GM21360 (cell line): Measurements from ENCODE around the gene XPO4.
"Not testable (repeated sequence)": the region's sequence is repeated elsewhere in the genome, so short reads cannot be mapped to it uniquely, and the experiment has no call there.

ENCODE experiments used
- ATAC-seq: cut with Tn5 transposase; IDR thresholded peaks from one replicate; pipeline ENCODE4 v1.9.1; 2021; ENCODE audit warnings: mild to moderate bottlenecking, moderate library complexity; ENCODE audit not compliant: unreplicated experiment

XPO4 gene

GRCh38 chr13:20891768-20892167, 10.8 kb downstream of the XPO4 start:
- ATAC-seq, result no peak

- ATAC-seq, result no peak
These were observed 11.5 kb downstream of the XPO4 start for GRCh38 chr13:20891034-20891433.

- ATAC-seq, result not testable (repeated sequence)
These were observed 12.0 kb downstream of the XPO4 start for GRCh38 chr13:20890540-20890939.

- ATAC-seq, result no peak
These were observed 20.3 kb downstream of the XPO4 start for GRCh38 chr13:20882206-20882605.

GRCh38 chr13:20877902-20878301, 24.6 kb downstream of the XPO4 start:
- ATAC-seq, result no peak

GRCh38 chr13:20876802-20877201, 25.7 kb downstream of the XPO4 start:
- ATAC-seq, result not testable (repeated sequence)

GRCh38 chr13:20874439-20874838, 28.1 kb downstream of the XPO4 start:
- not testable (repeated sequence) for ATAC-seq

- no peak for ATAC-seq
These were observed 29.2 kb downstream of the XPO4 start for GRCh38 chr13:20873348-20873747.

GRCh38 chr13:20870829-20871228, 31.7 kb downstream of the XPO4 start:
- no peak for ATAC-seq

- ATAC-seq, result no peak
These were observed 33.0 kb downstream of the XPO4 start for GRCh38 chr13:20869540-20869939.

- no peak for ATAC-seq
These were observed 35.1 kb downstream of the XPO4 start for GRCh38 chr13:20867408-20867807.

- ATAC-seq, result not testable (repeated sequence)
These were observed 40.9 kb downstream of the XPO4 start for GRCh38 chr13:20861666-20862065.

GRCh38 chr13:20860844-20861243, 41.7 kb downstream of the XPO4 start:
- ATAC-seq, result no peak

GRCh38 chr13:20856650-20857049, 45.9 kb downstream of the XPO4 start:
- no peak for ATAC-seq

- no peak for ATAC-seq
These were observed 50.6 kb downstream of the XPO4 start for GRCh38 chr13:20851844-20852402.

- ATAC-seq, result no peak
These were observed 53.6 kb downstream of the XPO4 start for GRCh38 chr13:20848944-20849343.

- ATAC-seq, result no peak
These were observed 54.3 kb downstream of the XPO4 start for GRCh38 chr13:20848203-20848602.

- ATAC-seq, result no peak
These were observed 55.2 kb downstream of the XPO4 start for GRCh38 chr13:20847296-20847695.

- no peak for ATAC-seq
These were observed 59.4 kb downstream of the XPO4 start for GRCh38 chr13:20843166-20843565.

GRCh38 chr13:20840568-20840967, 62.0 kb downstream of the XPO4 start:
- ATAC-seq, result no peak

- ATAC-seq, result no peak
These were observed 68.5 kb downstream of the XPO4 start for GRCh38 chr13:20833900-20834679.

- no peak for ATAC-seq
These were observed 69.7 kb downstream of the XPO4 start for GRCh38 chr13:20832861-20833260.

- no peak for ATAC-seq
These were observed 70.6 kb downstream of the XPO4 start for GRCh38 chr13:20831933-20832332.
